Activated CD8-positive, alpha-beta memory T cell treated with anti-CD3 and anti-CD28 coated beads, Interleukin-2, amount 50 U/mL, for 24 hours (primary cell): ENCODE results near the gene OSBPL9.

ENCODE experiments used
- DNase-seq: peaks from one replicate; pipeline ENCODE4 v3.0.0-alpha.2; 2020; ENCODE audit errors: extremely low read depth

Gene OSBPL9

GRCh38 chr1:51616903-51617708, at the start of gene OSBPL9:
TSS of gene OSBPL9 (plus strand) at chr1:51617092. CDS start at chr1:51617111, 19 bp downstream.
- peak; percentile 59 for DNase-seq

GRCh38 chr1:51567653-51568052, 49.2 kb upstream of the OSBPL9 start:
- no peak for DNase-seq

- DNase-seq, result no peak
Measured at GRCh38 chr1:51568231-51568935, 48.5 kb upstream of the OSBPL9 start.

DNA sequence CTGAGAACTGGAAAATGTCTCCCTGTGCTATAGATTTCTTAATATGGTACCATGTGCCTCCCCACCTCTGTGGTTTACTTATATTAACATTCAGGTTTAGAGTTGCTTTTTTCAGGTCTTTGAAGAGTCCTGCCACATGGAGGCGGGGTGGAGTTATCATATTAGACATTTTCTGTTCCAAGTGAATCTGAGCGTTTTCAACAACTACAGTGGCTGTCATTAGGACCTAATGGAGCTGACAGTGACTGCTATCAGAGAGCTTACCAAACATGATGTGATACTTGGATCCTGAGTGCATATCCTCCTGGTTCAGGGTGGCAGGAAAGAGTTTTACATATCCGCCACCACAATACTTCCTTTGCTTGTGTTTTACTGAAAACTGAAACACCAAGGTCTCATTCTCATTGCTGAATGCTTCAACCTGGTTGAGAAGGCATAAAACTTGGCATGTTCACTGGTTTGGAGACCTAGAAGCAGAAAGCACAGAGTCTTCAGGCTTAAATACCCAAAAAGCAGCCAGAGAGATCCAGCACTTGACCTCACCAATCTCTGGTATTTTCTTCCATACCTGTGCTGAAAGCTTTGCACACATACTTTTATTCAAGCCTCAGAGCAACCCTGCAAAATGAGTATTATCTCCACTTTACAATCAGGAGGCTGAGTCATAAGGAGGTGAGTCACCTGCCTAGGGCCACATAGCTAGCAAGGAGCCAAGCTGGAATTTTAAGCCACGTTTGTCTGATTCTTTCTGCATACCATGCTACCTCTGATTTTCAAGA, 47.4 kb upstream of the OSBPL9 start:
- DNase-seq, result no peak

DNA sequence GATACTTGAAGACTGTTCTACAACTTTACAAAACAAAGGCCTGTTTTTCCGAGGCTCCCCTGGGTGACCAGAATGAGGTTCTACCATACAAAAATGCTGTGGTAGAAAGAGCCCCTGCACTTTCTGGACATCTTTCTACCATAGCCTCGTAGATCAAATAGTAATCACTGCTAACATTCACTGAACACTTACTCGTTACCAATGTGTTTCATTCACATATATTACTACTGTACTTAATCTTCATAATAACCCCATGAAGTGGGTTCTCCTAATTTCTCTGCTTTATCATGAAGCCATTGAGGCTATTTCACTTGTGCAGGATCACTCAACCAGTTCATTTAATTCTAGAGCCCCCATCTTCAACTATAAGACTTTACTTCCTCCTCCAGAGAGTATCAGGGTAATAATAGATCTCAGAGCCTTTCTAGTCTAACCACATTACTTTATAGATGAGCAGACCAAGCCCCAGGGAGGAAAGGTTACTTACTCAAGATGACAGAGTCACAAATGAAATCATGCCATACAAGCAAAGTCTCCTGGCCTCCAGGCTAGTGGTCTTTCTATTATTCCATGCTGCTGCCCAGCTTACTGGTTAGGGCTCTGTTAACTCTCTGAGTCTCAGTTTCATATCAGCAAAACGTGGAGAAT, 46.7 kb upstream of the OSBPL9 start:
- no peak for DNase-seq

- no peak for DNase-seq
Measured at GRCh38 chr1:51572365-51572764, 44.5 kb upstream of the OSBPL9 start.

DNA sequence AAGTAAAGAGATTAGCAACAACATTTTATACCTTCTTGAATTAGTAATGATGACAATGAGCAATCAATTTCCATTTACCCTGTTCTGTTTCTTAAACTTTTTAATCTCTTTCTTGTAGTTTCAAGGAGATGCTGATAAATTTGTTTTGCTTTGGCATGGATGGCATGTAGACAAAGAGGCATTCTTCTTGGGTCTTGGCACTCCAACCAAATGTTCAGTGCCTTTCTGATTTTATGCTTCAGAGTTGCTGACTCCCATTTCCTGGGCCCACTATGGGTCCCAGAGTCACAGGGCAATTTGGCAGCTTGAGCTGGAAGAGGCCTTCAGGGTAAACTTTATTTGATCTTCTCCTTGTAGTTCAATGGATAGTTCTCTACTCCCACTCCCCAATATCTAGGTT, 42.1 kb upstream of the OSBPL9 start:
- no peak for DNase-seq

GRCh38 chr1:51575406-51576084, 41.3 kb upstream of the OSBPL9 start:
- DNase-seq, result no peak

- DNase-seq, result no peak
Measured at GRCh38 chr1:51576085-51576444, 40.8 kb upstream of the OSBPL9 start.

- no peak for DNase-seq
Measured at GRCh38 chr1:51576923-51577322, 40.0 kb upstream of the OSBPL9 start.

GRCh38 chr1:51578383-51579109, 38.3 kb upstream of the OSBPL9 start:
- no peak for DNase-seq

DNA sequence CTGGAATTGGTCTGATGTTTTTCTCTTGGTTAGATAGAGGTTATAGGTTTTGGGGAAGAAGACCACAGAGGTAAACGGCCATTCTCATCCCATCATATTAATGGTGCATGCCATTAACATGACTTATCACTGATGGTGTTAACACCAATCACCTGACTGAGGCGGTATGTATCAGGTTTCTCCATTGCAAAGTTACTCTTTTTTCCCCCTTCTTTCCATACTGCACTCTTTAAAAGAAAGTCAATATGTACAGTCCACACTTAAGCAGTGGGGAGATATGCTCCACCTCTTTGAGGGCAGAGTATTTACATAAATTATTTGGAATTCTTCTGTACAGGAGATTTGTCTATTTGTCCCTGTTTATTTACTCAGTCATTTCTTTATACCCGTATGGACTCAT, 35.7 kb upstream of the OSBPL9 start:
- DNase-seq, result no peak

DNA sequence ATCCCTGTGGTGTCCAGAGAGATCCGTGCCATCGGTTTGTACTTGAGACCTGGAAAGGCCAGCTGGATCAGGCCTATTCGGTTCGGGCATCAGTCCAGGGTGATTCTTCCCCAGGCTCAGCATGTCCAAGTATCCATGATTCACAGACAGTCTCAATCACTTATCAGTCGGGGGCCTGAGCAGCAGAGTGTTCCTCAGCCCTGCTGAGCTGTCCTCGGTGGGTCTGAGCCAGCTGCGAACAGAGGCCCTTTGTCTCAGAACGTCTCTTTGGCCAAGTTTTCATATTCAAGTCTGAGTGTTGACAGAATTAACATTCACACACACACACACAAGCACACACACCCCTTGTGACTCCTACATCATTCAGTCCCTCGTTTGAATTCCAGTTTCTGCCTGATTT, 33.4 kb upstream of the OSBPL9 start:
- DNase-seq, result no peak

- DNase-seq, result no peak
Measured at GRCh38 chr1:51584021-51584420, 32.9 kb upstream of the OSBPL9 start.

GRCh38 chr1:51592711-51593110, 24.2 kb upstream of the OSBPL9 start:
- no peak for DNase-seq

DNA sequence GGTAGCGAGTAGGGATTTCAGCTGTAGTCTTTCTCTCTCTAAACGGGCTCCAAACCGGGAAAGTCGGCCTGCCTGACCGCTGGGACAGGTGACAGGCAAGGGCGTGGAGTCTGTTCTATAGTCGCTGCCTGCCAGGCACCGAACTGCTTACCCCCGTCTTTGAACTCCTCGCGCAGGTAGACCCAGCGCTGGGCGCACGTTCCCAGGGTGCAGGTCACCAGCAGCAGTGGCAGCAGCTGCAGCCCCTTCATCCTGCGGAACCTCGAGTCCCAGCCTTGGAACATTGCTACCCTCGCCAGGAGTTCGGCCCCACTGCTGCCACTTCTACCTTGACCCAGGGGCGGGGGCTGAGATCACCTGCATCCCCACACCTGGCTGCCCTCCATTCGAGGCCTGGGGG, 22.2 kb upstream of the OSBPL9 start:
- no peak for DNase-seq

DNA sequence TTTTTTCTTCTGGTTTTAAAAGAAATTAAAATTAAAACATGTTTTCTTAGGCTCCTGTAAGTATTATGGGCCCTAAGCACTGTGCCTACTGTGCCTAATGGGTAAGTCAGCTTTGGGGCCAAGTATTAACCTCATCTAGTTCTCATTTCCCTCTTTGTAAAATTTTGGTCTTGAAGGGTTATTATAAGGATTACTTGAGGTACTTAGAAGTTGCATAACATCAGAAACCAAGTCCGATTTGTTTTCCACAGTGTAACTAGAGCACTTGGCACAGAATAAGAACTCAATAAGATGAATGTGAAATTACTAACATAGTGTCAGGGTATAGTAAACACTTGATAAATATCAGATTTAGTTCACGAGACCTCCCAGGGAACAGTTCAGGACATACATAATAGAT, 16.4 kb upstream of the OSBPL9 start:
- no peak for DNase-seq

- no peak for DNase-seq
Measured at GRCh38 chr1:51600965-51601364, 15.9 kb upstream of the OSBPL9 start.

GRCh38 chr1:51605961-51606723, 10.8 kb upstream of the OSBPL9 start:
- DNase-seq, result no peak

DNA sequence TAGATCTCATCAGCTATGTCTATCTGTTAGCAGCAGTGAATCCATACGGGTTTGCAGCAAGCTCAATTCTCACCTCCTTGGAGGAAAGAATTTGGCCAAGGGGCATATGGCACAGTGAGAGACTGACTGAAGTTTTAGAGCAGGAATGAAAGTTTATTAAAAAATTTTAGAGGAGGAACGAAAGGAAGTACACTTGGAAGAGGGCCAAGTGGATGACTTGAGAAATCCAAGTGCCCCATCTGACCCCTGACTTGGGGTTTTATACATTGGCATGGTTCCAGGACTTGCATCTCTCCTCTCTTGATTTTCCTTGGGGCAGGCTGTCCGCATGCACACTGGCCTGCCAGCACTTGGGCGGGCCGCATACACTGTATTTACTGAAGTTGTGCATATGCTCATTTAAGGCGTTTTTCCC, 9.2 kb upstream of the OSBPL9 start:
- DNase-seq, result no peak
